GM21515 (cell line): Measurements from ENCODE around the gene TAF3.

Experiments
- ATAC-seq: cut with Tn5 transposase; IDR thresholded peaks from one replicate; pipeline ENCODE4 v1.9.1; 2021; ENCODE audit not compliant: unreplicated experiment

TAF3 gene

GRCh38 chr10:8056378-8056777 lies 238.1 kb downstream of the TAF3 start:
- no peak for ATAC-seq

DNA sequence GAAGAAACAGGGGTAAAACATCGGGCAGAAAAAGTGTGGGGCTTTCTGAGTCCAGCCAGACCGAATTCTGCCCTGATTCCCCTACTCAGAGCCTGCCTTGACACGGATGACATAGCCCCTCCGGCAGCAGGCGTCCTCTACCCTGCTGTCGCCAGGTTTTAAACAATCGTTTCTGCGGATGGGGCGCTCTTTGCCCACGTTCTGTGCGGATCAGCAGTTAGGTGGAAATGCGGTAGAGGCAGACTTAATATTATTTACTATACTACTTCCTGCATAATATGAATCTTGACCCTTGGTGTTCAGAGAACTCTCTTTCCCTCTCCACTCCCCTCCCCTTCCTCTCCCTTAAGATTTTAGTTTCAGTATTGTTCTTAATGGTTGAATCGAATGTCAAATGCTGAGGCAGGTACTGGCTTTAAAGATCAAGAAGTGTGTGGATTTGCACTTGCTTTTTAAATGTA lies 238.6 kb downstream of the TAF3 start:
- ATAC-seq: peak; percentile 25

DNA sequence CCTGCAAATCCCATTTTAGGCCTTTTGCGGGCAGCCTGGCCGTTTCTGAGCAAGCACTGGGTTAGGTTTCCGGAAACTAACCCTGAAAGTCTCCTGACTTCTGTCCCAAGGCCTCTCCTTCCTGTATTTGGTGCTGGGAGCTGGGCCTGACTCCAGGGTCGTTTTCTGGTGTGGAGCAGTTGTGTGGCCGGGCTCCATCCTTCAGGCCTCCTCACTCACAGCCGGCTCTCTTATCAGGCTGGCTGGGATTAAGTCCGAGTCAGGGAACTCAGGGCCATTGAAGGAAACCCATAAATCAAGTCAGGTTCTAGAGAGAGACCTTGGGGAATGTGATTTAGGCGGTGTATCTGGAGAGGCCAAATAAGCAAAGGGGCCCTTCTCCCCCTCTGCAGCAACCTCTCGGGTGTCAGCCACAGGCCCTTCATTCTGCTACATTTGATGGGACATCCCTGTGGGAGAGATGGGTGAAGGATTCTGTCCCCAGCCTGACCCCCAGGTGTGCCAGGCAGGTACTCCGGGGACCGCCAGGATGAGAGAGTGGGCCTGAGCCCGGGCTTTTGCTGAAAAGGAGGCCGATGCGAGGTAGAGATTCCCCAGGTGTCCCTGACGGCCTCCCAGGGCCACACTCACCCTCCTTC lies 239.4 kb downstream of the TAF3 start:
- ATAC-seq: no peak

GRCh38 chr10:8058274-8059111 lies 240.2 kb downstream of the TAF3 start:
- no peak for ATAC-seq

GRCh38 chr10:8059191-8059936 lies 241.1 kb downstream of the TAF3 start:
- no peak for ATAC-seq

GRCh38 chr10:8060010-8060703 lies 241.9 kb downstream of the TAF3 start:
- ATAC-seq: peak; percentile 57

- no peak for ATAC-seq
Measured at GRCh38 chr10:8060704-8061121, 242.4 kb downstream of the TAF3 start.

DNA sequence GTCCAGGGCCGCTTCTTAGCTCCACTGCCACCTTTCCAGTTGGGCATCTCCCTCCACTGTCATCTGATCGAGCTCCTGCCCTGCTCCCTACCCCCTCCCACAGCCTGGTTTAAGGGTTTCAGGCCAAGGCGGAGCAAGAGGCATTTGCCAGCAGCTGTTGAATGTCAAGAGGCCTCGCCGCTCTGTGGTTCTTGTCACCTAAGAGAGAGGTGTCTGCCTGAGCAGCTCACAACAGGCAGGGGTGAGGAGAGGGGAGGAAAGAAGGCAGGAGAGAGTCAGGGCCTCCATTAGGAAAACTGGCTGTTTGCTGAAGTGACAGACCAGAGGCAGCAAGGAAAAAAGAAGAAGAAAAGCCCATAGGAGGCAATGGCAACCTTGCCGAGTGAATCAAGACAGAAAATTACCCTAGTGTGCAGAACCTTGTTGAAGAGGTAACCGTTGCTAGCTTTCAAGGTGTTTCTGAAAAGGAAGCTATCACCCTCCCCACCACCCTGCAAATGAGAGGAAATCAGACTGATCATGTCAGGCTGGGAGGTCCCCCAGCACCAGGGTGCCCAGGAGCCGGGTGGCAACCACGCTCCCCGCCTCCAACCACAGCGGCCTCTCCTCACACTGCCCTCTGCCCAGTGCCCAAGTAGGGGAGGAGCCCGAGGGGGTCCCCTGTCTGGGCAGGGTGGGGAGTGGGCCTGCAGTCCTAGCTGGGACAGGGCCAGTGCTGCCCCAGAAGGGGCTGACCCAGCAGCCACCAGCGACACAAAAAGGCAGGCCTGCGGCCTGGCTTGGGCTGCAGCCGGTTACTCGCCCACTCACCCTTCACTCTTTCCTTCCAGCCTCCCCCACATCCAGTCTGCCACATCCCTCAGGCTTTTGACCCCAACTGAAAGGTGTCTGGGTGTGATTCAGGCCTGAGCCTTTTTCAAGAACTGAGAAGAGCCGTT lies 243.2 kb downstream of the TAF3 start:
- no peak for ATAC-seq

GRCh38 chr10:8063128-8063908 lies 245.0 kb downstream of the TAF3 start:
- ATAC-seq: no peak

DNA sequence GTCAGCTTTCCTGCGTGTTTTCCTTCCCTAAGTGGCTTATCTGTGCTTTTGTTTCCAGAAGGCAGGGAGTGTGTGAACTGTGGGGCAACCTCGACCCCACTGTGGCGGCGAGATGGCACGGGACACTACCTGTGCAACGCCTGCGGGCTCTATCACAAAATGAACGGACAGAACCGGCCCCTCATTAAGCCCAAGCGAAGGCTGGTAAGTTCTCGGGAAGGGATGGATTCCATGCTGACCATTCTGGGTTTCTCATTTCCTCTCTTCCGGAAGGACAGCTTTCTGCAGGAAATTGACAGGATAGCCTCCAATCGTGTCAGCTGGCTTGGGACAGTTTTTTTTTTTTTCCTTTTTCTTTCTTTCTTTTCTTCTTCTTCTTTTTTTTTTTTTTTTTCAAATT lies 245.6 kb downstream of the TAF3 start:
- ATAC-seq: no peak

DNA sequence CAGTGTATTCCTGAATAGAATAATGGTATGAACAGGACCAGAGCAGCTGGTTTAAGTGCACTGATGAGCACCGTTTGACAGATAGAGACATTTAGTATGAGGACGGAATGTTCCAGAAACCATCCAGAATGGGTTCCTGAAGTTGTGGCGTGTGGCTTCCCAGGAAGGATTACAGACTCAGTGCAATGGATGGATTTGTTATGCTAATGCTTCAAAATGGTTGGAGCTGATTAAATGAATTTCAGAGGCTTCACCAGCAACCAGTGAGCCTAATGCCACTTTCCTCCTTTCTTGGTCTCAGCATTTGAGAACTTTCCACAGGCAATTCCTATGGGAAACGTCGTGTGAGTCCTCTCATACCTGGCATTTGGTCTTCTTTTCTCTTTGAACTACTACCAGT lies 246.1 kb downstream of the TAF3 start:
- ATAC-seq: no peak

GRCh38 chr10:8065651-8066050 lies 247.3 kb downstream of the TAF3 start:
- no peak for ATAC-seq

- no peak for ATAC-seq
Measured at GRCh38 chr10:8066124-8066523, 247.8 kb downstream of the TAF3 start.
